HEK293 (cell line): ENCODE data around the gene CPNE4.

Experiments
- CTCF ChIA-PET: fragments of 350-600 bp; formaldehyde crosslinking; extraction: SDS; loops from one replicate; lab custom pipeline; 2021; ENCODE audit warnings: antibody characterized with exemption; lab: Yijun Ruan, JAX
- POLR2A ChIA-PET: fragments of 300-600 bp; formaldehyde crosslinking; extraction: SDS; loops from one replicate; lab custom pipeline; 2020; ENCODE audit warnings: antibody characterized with exemption, inconsistent platforms; lab: Yijun Ruan, JAX
- H3K27ac ChIP-seq: fragments of 200-500 bp; sonication (Bioruptor generic); 2 replicates; pipeline ENCODE4 v1.5.1; 2014; ENCODE audit warnings: low read depth, low read length, control low read depth, inconsistent platforms; ENCODE audit errors: extremely low read depth
- H3K36me3 ChIP-seq, 2 experiments: fragments of 200-500 bp in 1 of 2; sonication (Bioruptor generic) in 1 of 2; 1 replicate in 1 of 2; 2 replicates in 1 of 2; pipeline ENCODE4 v1.5.1; 2014 to 2017; ENCODE audit warnings: inconsistent platforms in 2 of 2, low read length in 2 of 2; ENCODE audit not compliant: control insufficient read depth in 2 of 2, insufficient read depth in 1 of 2
- H3K4me1 ChIP-seq: fragments of 200-500 bp; sonication (Bioruptor generic); 2 replicates; pipeline ENCODE4 v1.5.1; 2014; ENCODE audit warnings: mild to moderate bottlenecking, low read length, inconsistent platforms; ENCODE audit not compliant: control insufficient read depth, insufficient read depth
- H3K4me3 ChIP-seq: 2 replicates; pipeline ENCODE4 v1.5.1; 2011; ENCODE audit warnings: low read depth, mild to moderate bottlenecking, control low read depth, low read length, moderate library complexity
- H3K9me3 ChIP-seq: fragments of 200-500 bp; sonication (Bioruptor generic); 2 replicates; pipeline ENCODE4 v1.5.1; 2014; ENCODE audit warnings: low read depth, low read length, inconsistent platforms; ENCODE audit not compliant: control insufficient read depth, insufficient read depth
- BCL6B ChIP-seq: fragments of 450-650 bp; formaldehyde crosslinking; IDR thresholded peaks from 2 replicates; pipeline ENCODE4 v1.5.1; 2017; ENCODE audit warnings: missing biosample characterization, missing genetic modification characterization
- EGR2 ChIP-seq: fragments of 450-650 bp; formaldehyde crosslinking; IDR thresholded peaks from 2 replicates; pipeline ENCODE4 v1.5.1; 2016; ENCODE audit warnings: low read depth, missing biosample characterization, missing genetic modification characterization
- FEZF1 ChIP-seq: fragments of 450-650 bp; formaldehyde crosslinking; IDR thresholded peaks from 2 replicates; pipeline ENCODE4 v1.5.1; 2016; ENCODE audit warnings: missing biosample characterization, missing genetic modification characterization
- GLIS1 ChIP-seq: fragments of 450-650 bp; formaldehyde crosslinking; IDR thresholded peaks from 2 replicates; pipeline ENCODE4 v1.5.1; 2016; ENCODE audit warnings: missing biosample characterization, missing genetic modification characterization
- MYNN ChIP-seq: fragments of 450-650 bp; formaldehyde crosslinking; IDR thresholded peaks from 2 replicates; pipeline ENCODE4 v1.5.1; 2016; ENCODE audit warnings: missing biosample characterization, missing genetic modification characterization, borderline replicate concordance
- OSR2 ChIP-seq: fragments of 450-650 bp; formaldehyde crosslinking; IDR thresholded peaks from 2 replicates; pipeline ENCODE4 v1.5.1; 2016; ENCODE audit warnings: missing biosample characterization, missing genetic modification characterization
- REST ChIP-seq: fragments of 450-650 bp; formaldehyde crosslinking; IDR thresholded peaks from 2 replicates; pipeline ENCODE4 v1.5.1; 2016; ENCODE audit warnings: missing biosample characterization, missing genetic modification characterization
- SP3 ChIP-seq: fragments of 450-650 bp; formaldehyde crosslinking; IDR thresholded peaks from 2 replicates; pipeline ENCODE4 v1.5.1; 2016; ENCODE audit warnings: missing biosample characterization, missing genetic modification characterization
- ZFP41 ChIP-seq: fragments of 450-650 bp; formaldehyde crosslinking; IDR thresholded peaks from 2 replicates; pipeline ENCODE4 v1.5.1; 2016; ENCODE audit warnings: missing biosample characterization, missing genetic modification characterization, borderline replicate concordance
- ZNF112 ChIP-seq: fragments of 450-650 bp; formaldehyde crosslinking; IDR thresholded peaks from 2 replicates; pipeline ENCODE4 v1.5.0; 2017; ENCODE audit warnings: missing biosample characterization, missing genetic modification characterization
- ZNF114 ChIP-seq: fragments of 450-650 bp; formaldehyde crosslinking; IDR thresholded peaks from 2 replicates; pipeline ENCODE4 v1.5.0; 2017; ENCODE audit warnings: missing biosample characterization, missing genetic modification characterization
- ZNF223 ChIP-seq: fragments of 450-650 bp; formaldehyde crosslinking; IDR thresholded peaks from 2 replicates; pipeline ENCODE4 v1.5.1; 2016; ENCODE audit warnings: missing biosample characterization, missing genetic modification characterization
- ZNF335 ChIP-seq: fragments of 450-650 bp; formaldehyde crosslinking; conservative IDR thresholded peaks from 2 replicates; pipeline ENCODE4 v1.5.1; 2016; ENCODE audit warnings: missing biosample characterization, missing genetic modification characterization
- ZNF341 ChIP-seq: fragments of 450-650 bp; formaldehyde crosslinking; IDR thresholded peaks from 2 replicates; pipeline ENCODE4; 2016; ENCODE audit warnings: low read depth, missing biosample characterization, missing genetic modification characterization
- ZNF404 ChIP-seq: fragments of 450-650 bp; formaldehyde crosslinking; IDR thresholded peaks from 2 replicates; pipeline ENCODE4 v1.5.1; 2017; ENCODE audit warnings: missing biosample characterization, missing genetic modification characterization
- ZNF423 ChIP-seq: fragments of 450-650 bp; formaldehyde crosslinking; IDR thresholded peaks from 2 replicates; pipeline ENCODE4 v1.5.1; 2016; ENCODE audit warnings: missing biosample characterization, missing genetic modification characterization
- ZNF510 ChIP-seq: fragments of 450-650 bp; formaldehyde crosslinking; IDR thresholded peaks from 2 replicates; pipeline ENCODE4 v1.5.1; 2018; ENCODE audit warnings: mild to moderate bottlenecking, missing genetic modification characterization, missing biosample characterization; ENCODE audit not compliant: insufficient replicate concordance
- ZNF514 ChIP-seq: fragments of 450-650 bp; formaldehyde crosslinking; IDR thresholded peaks from 2 replicates; pipeline ENCODE4 v1.5.1; 2016; ENCODE audit warnings: missing biosample characterization, missing genetic modification characterization
- ZNF530 ChIP-seq: fragments of 450-650 bp; formaldehyde crosslinking; IDR thresholded peaks from 2 replicates; pipeline ENCODE4 v1.5.1; 2016; ENCODE audit warnings: low read depth, missing biosample characterization, missing genetic modification characterization
- ZNF624 ChIP-seq: fragments of 450-650 bp; formaldehyde crosslinking; IDR thresholded peaks from 2 replicates; pipeline ENCODE4 v1.5.1; 2017; ENCODE audit warnings: missing biosample characterization, missing genetic modification characterization
- ZNF629 ChIP-seq: fragments of 450-650 bp; formaldehyde crosslinking; IDR thresholded peaks from 2 replicates; pipeline ENCODE4 v1.5.1; 2017; ENCODE audit warnings: missing biosample characterization, missing genetic modification characterization
- ZNF660 ChIP-seq: fragments of 450-650 bp; IDR thresholded peaks from 2 replicates; pipeline ENCODE4 v1.5.1; 2018; ENCODE audit warnings: missing biosample characterization, mild to moderate bottlenecking, missing genetic modification characterization
- ZNF692 ChIP-seq: fragments of 450-650 bp; formaldehyde crosslinking; IDR thresholded peaks from 2 replicates; pipeline ENCODE4 v1.5.1; 2016; ENCODE audit warnings: missing biosample characterization, missing genetic modification characterization
- TF ChIP-seq, protein P1 (sequence below): sonication (generic); formaldehyde crosslinking; IDR thresholded peaks from 2 replicates; pipeline ENCODE4 v1.8.1; 2022; ENCODE audit warnings: mild to moderate bottlenecking, moderate library complexity, missing genetic modification reagents

Gene CPNE4

DNA sequence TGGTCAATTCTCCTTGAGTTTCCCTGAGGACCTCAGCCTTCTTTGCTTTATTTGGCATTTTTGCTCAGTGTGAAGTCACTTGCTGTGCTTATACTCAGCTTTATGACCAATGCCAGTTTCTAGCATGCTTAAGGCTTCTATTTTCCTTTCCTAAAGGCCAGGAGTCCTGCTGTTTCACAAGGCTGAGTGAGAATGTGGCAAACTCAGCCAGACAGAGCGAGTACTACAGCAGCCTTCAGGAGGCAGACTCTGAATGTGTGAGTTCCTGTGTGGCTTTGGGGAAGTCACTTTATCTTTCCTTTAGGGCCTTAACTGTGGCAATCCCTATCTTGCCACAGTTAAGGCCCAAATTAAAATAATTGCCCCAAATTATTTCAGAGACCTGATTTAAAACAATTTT, 318.8 kb downstream of the CPNE4 start (continued):
- TF ChIP-seq BCL6B (tag by site-specific recombination) (peak; percentile 67), ZNF404 (tag by site-specific recombination) (no peak), MYNN (tag by site-specific recombination) (no peak)
- TF ChIP-seq, all 188 proteins: peak for 5

- Histone ChIP-seq H3K36me3 (no peaks in the 10 kb centered on the region), H3K4me1 (no peaks in the 10 kb centered on the region), H3K27ac (no peak overlapping the region), H3K4me3 (no peak overlapping the region), H3K9me3 (no peaks in the 10 kb centered on the region)
- ChIA-PET CTCF (no interaction called here), POLR2A (no interaction called here)
- no peak for TF ChIP-seq ZNF341 (tag by site-specific recombination)
Observed at GRCh38 chr3:131714585-131715220, 320.1 kb downstream of the CPNE4 start.

DNA sequence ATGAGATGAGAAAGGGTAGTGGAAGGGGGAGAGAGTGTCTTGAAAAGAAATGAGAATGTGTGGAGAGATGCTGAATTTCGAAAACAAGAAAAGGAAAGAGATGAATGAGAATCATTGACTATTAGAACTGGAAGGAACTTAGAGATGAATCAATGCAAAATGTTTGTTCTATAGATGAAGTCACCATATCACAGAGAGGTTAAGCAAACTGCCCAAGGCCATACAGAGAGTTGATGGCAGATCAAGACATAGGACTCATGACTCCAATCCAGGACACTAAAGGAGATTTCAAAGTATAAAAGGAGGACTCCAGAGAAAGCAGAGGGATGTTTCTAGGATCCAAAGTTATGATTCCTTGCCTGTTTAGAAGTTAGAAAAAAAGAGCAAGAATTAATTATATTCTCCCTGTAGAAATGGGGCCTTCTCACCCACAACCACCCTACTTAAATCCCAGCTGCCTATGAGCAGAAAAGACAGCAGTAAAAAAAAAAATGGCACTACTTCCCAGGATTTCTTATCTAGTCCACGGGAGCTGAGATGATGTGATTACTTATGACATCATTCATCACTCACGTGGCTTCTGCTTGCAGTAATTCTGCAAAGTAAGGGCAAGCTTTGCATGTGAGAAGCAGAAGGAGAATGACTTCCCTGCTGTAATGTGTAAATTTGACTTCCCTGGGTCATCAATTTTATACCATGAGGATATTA, 321.2 kb downstream of the CPNE4 start:
- H3K9me3 ChIP-seq: no peaks in the 10 kb centered on the region
- no peak overlapping the region for H3K4me3 ChIP-seq
- ChIA-PET POLR2A (no interaction called here), CTCF (no interaction called here)
- no peaks in the 10 kb centered on the region for H3K4me1 ChIP-seq
- no peaks in the 10 kb centered on the region for H3K36me3 ChIP-seq
- H3K27ac ChIP-seq: no peak overlapping the region
- TF ChIP-seq ZNF530 (tag by site-specific recombination) (no peak), FEZF1 (tag by site-specific recombination) (peak; percentile 40; the same call in 1 of the 2 replicates), ZNF114 (tag by site-specific recombination) (no peak), ZNF112 (no peak), EGR2 (no peak), ZFP41 (no peak), ZNF692 (tag by site-specific recombination) (0 out of 2 replicates have a peak, but pooled peaks have one; percentile 23), ZNF660 (tag by site-specific recombination) (peak; percentile 73; the same call in 1 of the 2 replicates), ZNF624 (no peak), ZNF629 (tag by site-specific recombination) (peak; percentile 63; the same call in 1 of the 2 replicates), ZNF423 (no peak), OSR2 (tag by site-specific recombination) (peak; percentile 37), REST (tag by site-specific recombination) (no peak), SP3 (tag by site-specific recombination) (no peak), ZNF514 (tag by site-specific recombination) (no peak), ZNF335 (peak; percentile 54), ZNF510 (tag by site-specific recombination) (no peak), GLIS1 (tag by site-specific recombination) (no peak), ZNF223 (tag by site-specific recombination) (no peak)
- TF ChIP-seq, protein P1, sequence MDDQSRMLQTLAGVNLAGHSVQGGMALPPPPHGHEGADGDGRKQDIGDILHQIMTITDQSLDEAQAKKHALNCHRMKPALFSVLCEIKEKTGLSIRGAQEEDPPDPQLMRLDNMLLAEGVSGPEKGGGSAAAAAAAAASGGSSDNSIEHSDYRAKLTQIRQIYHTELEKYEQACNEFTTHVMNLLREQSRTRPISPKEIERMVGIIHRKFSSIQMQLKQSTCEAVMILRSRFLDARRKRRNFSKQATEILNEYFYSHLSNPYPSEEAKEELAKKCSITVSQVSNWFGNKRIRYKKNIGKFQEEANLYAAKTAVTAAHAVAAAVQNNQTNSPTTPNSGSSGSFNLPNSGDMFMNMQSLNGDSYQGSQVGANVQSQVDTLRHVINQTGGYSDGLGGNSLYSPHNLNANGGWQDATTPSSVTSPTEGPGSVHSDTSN (CRISPR knock-in tag): no peak
